Epithelial cell of proximal tubule (primary cell): ENCODE results near the gene RPP25L. TPM values are rescaled to one million over a fixed set of nuclear protein-coding genes. Genes with fewer than 3 reads are reported as not detected.

Experiments
- DNase-seq: peaks from one replicate; pipeline ENCODE4 v3.0.0-alpha.2; 2011; ENCODE audit warnings: low read depth
- H3K4me3 ChIP-seq: 2 replicates; pipeline ENCODE4 v1.5.1; 2011; ENCODE audit warnings: low read depth, mild to moderate bottlenecking, low read length
- CTCF ChIP-seq: conservative IDR thresholded peaks from 2 replicates; pipeline ENCODE4 v1.5.1; 2012; ENCODE audit warnings: low read depth, mild to moderate bottlenecking, low read length
- total RNA-seq: library from RNA; depleted of rRNA; stranded (reverse); fragments of >200 nt; gene quantifications from 2 replicates; pipeline ENCODE4 v1.2.3, GENCODE V29; 2015

RPP25L gene
- total RNA-seq, 1 donor from 2014 or later: 31.5 TPM

- H3K4me3 ChIP-seq: no peak overlapping the region
- TF ChIP-seq CTCF: no peak
- no peak for DNase-seq
These were observed 11.7 kb upstream of the RPP25L start for GRCh38 chr9:34623374-34624235.

DNA sequence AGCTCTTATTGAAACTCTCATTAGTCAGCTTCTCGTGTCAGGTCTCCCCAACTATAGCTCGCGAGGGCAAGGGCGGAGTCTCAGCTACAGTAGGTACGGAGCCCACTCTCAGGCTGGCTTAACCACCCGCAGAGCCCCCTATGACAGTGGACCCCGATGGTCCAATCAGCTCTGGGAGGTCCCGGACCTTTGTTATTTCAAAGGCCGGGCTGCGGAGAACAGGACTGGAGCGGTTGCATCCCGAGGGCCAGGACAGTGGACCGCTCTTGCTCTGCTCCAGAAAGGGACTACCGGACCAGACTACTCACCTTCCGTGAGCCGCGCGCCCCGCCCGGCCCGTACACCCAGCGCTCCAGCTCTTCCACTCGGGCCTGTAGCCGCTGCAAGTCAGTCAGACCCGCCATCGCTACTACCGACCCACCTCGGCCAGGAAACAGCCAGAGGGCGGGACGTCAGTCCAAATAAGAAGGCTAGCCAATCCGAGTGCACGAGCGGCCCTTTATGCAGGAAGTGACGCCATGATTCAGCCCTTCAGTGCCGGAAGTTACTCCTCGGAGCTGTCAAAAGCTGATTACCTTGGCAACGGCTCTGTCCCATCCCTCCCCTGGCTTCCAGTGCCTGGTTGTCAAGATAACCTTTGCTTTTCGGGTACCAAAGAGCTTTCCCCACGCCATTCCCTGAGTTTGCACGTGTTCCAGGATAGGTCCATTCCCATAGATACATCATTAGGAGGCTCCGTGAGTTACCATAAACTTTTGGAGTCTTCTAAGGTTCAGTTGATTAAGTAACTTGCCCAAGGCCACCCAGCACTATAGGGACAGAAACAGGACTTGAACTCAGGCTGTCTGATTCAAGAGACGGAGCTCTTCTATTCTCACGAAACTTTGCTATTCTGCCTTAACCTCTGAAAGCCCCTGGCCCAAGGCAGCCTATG is 8.4 kb upstream of the RPP25L start, which contains the start of gene DCTN3:
DCTN3 (minus strand) TSS at position 435 of the 934 bp plus-strand sequence; CDS start at position 404, 31 bp downstream.
- no peak for TF ChIP-seq CTCF
- peak within 1 kb of the TSS; percentile 67 for H3K4me3 ChIP-seq
- peak; percentile 51 for DNase-seq

- no peak for TF ChIP-seq CTCF
- no peak for DNase-seq
- no peak overlapping the region for H3K4me3 ChIP-seq
These were observed 3.2 kb upstream of the RPP25L start for GRCh38 chr9:34615132-34615531.

GRCh38 chr9:34612788-34613390 is 992 bp upstream of the RPP25L start:
- peak; percentile 93 for TF ChIP-seq CTCF
- peak overlapping the region; percentile 81 for H3K4me3 ChIP-seq
- no peak for DNase-seq

DNA sequence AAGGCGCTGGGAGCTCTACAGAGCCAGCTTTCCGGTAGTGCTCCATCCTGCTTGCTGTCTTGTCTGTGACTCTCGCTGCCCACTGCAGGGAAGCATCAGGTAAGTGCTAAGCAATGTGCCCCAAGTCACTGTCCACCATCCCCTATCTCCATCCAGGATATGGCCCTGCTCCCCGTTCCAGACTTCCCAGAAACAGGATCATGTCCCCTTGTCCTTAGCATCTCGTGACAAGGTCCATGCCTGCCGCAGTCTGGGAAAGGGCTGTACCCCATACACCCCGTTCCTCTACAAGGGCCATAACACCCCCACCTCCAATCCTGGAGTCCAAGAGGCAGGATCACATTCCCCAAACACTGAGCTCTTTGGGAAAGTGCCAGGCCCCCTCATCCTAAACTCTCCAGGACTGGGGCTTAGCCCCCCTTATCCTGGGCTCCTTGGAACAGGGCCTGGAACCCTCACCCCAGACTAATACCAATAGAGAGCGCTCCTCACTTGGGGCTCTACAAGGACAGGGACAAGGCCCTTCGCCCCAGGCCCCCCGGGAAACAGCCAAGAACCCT is 566 bp downstream of the RPP25L start:
- DNase-seq: no peak
- H3K4me3 ChIP-seq: peak overlapping the region; percentile 81
- TF ChIP-seq CTCF: peak; percentile 5

- no peak for TF ChIP-seq CTCF
- DNase-seq: no peak
- H3K4me3 ChIP-seq: peak overlapping the region; percentile 81
These were observed 1.3 kb downstream of the RPP25L start for GRCh38 chr9:34610434-34611206.
